HL-60 (cell line): ENCODE results near the gene ADGRL3.

Source experiments
- GABPA ChIP-seq: IDR thresholded peaks from 2 replicates; pipeline ENCODE4 v1.6.1; 2012; ENCODE audit warnings: low read depth
- POLR2AphosphoS5 ChIP-seq: IDR thresholded peaks from 2 replicates; pipeline ENCODE4 v1.6.1; 2012; ENCODE audit warnings: low read depth
- TF ChIP-seq, protein P1 (sequence below): IDR thresholded peaks from one replicate; pipeline ENCODE4 v1.5.1; 2011; ENCODE audit warnings: low read length, control low read depth, inconsistent platforms; ENCODE audit not compliant: insufficient read depth
- TF ChIP-seq, protein P2 (sequence below): IDR thresholded peaks from 2 replicates; pipeline ENCODE4 v1.6.1; 2012; ENCODE audit warnings: low read depth; ENCODE audit not compliant: insufficient replicate concordance

DNA sequence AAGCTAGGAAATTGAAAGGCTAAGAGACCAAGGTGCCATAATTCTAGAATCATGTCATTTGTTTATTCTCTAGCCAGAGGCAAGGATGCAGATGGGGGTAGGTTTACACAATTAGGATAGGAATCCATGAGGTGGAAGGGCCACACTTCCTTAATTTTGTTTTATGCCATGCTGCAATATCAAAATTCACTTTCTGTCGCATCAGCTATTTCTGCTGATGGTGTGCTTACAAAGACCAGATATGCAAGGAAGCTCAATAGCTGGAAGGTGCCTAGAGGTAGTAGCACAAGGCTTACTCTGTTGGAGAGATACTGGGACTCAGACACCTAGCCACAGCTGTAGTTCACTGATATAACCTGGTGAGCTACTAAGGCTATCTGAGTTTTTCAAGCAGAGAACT, 328.5 kb downstream of the ADGRL3 start:
- TF ChIP-seq, protein P1, sequence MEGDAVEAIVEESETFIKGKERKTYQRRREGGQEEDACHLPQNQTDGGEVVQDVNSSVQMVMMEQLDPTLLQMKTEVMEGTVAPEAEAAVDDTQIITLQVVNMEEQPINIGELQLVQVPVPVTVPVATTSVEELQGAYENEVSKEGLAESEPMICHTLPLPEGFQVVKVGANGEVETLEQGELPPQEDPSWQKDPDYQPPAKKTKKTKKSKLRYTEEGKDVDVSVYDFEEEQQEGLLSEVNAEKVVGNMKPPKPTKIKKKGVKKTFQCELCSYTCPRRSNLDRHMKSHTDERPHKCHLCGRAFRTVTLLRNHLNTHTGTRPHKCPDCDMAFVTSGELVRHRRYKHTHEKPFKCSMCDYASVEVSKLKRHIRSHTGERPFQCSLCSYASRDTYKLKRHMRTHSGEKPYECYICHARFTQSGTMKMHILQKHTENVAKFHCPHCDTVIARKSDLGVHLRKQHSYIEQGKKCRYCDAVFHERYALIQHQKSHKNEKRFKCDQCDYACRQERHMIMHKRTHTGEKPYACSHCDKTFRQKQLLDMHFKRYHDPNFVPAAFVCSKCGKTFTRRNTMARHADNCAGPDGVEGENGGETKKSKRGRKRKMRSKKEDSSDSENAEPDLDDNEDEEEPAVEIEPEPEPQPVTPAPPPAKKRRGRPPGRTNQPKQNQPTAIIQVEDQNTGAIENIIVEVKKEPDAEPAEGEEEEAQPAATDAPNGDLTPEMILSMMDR = no peak
- no peak for TF ChIP-seq POLR2AphosphoS5
- TF ChIP-seq, protein P2, sequence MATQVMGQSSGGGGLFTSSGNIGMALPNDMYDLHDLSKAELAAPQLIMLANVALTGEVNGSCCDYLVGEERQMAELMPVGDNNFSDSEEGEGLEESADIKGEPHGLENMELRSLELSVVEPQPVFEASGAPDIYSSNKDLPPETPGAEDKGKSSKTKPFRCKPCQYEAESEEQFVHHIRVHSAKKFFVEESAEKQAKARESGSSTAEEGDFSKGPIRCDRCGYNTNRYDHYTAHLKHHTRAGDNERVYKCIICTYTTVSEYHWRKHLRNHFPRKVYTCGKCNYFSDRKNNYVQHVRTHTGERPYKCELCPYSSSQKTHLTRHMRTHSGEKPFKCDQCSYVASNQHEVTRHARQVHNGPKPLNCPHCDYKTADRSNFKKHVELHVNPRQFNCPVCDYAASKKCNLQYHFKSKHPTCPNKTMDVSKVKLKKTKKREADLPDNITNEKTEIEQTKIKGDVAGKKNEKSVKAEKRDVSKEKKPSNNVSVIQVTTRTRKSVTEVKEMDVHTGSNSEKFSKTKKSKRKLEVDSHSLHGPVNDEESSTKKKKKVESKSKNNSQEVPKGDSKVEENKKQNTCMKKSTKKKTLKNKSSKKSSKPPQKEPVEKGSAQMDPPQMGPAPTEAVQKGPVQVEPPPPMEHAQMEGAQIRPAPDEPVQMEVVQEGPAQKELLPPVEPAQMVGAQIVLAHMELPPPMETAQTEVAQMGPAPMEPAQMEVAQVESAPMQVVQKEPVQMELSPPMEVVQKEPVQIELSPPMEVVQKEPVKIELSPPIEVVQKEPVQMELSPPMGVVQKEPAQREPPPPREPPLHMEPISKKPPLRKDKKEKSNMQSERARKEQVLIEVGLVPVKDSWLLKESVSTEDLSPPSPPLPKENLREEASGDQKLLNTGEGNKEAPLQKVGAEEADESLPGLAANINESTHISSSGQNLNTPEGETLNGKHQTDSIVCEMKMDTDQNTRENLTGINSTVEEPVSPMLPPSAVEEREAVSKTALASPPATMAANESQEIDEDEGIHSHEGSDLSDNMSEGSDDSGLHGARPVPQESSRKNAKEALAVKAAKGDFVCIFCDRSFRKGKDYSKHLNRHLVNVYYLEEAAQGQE = no peak
- TF ChIP-seq GABPA = no peak
